ENCODE results near the gene CSH2. TPM values are rescaled to one million over a fixed set of nuclear protein-coding genes. Genes with fewer than 3 reads are reported as not detected.

Gene CSH2
- total and polyA plus RNA-seq, 2 of the 8 experiments (the other 6 are each of a cell fraction or from before 2014, with no cell fraction given), result 0.43 TPM; not detected in 1

DNA sequence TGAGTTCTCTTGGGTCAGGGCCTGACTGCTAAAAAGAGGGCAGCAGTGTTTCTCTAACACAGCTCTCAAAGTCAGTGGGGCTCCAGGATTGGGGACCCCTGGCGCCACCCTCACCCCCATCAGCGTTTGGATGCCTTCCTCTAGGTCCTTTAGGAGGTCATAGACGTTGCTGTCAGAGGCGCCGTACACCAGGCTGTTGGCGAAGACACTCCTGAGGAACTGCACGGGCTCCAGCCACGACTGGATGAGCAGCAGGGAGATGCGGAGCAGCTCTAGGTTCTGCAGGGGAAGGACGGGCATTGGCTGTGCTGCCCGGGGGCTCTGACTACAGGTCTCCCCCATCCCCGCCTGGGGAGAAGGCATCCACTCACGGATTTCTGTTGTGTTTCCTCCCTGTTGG is 44.2 kb upstream of the CSH2 start:
- peak overlapping the region; percentile 89; the same call in 1 of the 2 replicates for H2AFZ ChIP-seq (ENCODE audit: low read length)
- POLR2A ChIA-PET (ENCODE audit: partially characterized antibody), result interaction anchor here (0.8 to 1.6 kb wide), 7 partner anchors 9 to 108 kb away, joined by 3 to 6 read pairs (median 3); no protein-coding TSS in a partner anchor
- H3K4ac ChIP-seq (replicated peaks; ENCODE audit: insufficient read length, low read depth, low read length), result no peak overlapping the region
- H3K56ac ChIP-seq (replicated peaks; ENCODE audit: insufficient read length, low read depth, low read length), result no peak overlapping the region
- H3K9me3 ChIP-seq (ENCODE audit: insufficient read depth in 2 of 2, low read depth in 1 of 2, low read length in 1 of 2), result no peaks in the 10 kb centered on the region
- H4K20me1 ChIP-seq (replicated peaks in 1 of 2; ENCODE audit: control insufficient read depth in 1 of 2, insufficient read depth in 2 of 2, low read length in 2 of 2), result no peaks in the 10 kb centered on the region
- CTCF ChIA-PET (ENCODE audit: partially characterized antibody), result interaction anchor here (0.6 to 11.2 kb wide), 32 partner anchors 10 to 370 kb away, joined by 3 to 270 read pairs (median 12); partner anchors contain the start of genes CD79B, GH2 and ICAM2
- H4K8ac ChIP-seq (ENCODE audit: extremely low read depth, insufficient read depth, low read length), result no peak overlapping the region; the same call in 1 of the 2 replicates
- peak overlapping the region; percentile 75; the same call in 1 of the 2 replicates for H2BK12ac ChIP-seq (ENCODE audit: low read depth, low read length)
- H3K79me1 ChIP-seq (ENCODE audit: low read depth, low read length), result no peaks in the 10 kb centered on the region
- no peak overlapping the region for H3K14ac ChIP-seq (ENCODE audit: insufficient read length)
- no peak overlapping the region for H4K91ac ChIP-seq (replicated peaks; ENCODE audit: insufficient read length, low read length)
- no peaks in the 10 kb centered on the region; the same call in 1 of the 2 replicates for H3K23me2 ChIP-seq (ENCODE audit: low read depth, low read length)
- H2BK15ac ChIP-seq (ENCODE audit: low read length), result no peak overlapping the region
- H3K4me3 ChIP-seq (ENCODE audit: extremely low read depth in 1 of 4, insufficient read depth in 2 of 4, low read depth in 3 of 4, low read length in 4 of 4), result peak overlapping the region in 1 of 4 experiments; percentile 39; a peak in 1 of 8 replicates
- H3K4me2 ChIP-seq (ENCODE audit: insufficient read depth in 1 of 2, low read depth in 2 of 2, low read length in 2 of 2), result peak overlapping the region; percentile 42 to 58; a peak in 2 of 4 replicates
- no peak for FAIRE-seq
- no peak overlapping the region for H3K9ac ChIP-seq (replicated peaks in 1 of 4; ENCODE audit: extremely low read depth in 1 of 4, low read depth in 3 of 4, low read length in 3 of 4)
- H2BK5ac ChIP-seq (ENCODE audit: low read depth, low read length), result no peak overlapping the region
- H3K79me2 ChIP-seq (ENCODE audit: control insufficient read depth in 1 of 2, insufficient read depth in 2 of 2, low read length in 2 of 2), result no peaks in the 10 kb centered on the region
- H3K36me3 ChIP-seq (ENCODE audit: control insufficient read depth in 2 of 4, insufficient read depth in 4 of 4, low read length in 3 of 4), result no peaks in the 10 kb centered on the region
- no peak overlapping the region for H2AK5ac ChIP-seq (ENCODE audit: low read depth, low read length)
- H3K27me3 ChIP-seq (replicated peaks in 1 of 4; ENCODE audit: control insufficient read depth in 3 of 4, extremely low read depth in 1 of 4, insufficient read depth in 3 of 4, low read length in 3 of 4), result no peaks in the 10 kb centered on the region
- no peak overlapping the region for H4K5ac ChIP-seq (ENCODE audit: insufficient read length, low read depth, low read length)
- H3K18ac ChIP-seq (ENCODE audit: extremely low read depth, low read length), result no peak overlapping the region; the same call in 1 of the 2 replicates
- H2BK20ac ChIP-seq (ENCODE audit: low read length), result no peak overlapping the region
- no peak for DNase-seq (ENCODE audit: low read depth in 1 of 2, low spot score in 2 of 2)
- TF ChIP-seq, protein P1, sequence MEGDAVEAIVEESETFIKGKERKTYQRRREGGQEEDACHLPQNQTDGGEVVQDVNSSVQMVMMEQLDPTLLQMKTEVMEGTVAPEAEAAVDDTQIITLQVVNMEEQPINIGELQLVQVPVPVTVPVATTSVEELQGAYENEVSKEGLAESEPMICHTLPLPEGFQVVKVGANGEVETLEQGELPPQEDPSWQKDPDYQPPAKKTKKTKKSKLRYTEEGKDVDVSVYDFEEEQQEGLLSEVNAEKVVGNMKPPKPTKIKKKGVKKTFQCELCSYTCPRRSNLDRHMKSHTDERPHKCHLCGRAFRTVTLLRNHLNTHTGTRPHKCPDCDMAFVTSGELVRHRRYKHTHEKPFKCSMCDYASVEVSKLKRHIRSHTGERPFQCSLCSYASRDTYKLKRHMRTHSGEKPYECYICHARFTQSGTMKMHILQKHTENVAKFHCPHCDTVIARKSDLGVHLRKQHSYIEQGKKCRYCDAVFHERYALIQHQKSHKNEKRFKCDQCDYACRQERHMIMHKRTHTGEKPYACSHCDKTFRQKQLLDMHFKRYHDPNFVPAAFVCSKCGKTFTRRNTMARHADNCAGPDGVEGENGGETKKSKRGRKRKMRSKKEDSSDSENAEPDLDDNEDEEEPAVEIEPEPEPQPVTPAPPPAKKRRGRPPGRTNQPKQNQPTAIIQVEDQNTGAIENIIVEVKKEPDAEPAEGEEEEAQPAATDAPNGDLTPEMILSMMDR (IDR thresholded peaks at IDR 0.05; ENCODE audit: control extremely low read depth in 1 of 3, insufficient read depth in 1 of 3, low read depth in 1 of 3, low read length in 3 of 3), result no peak
- no peak for TF ChIP-seq SIN3A (conservative IDR thresholded peaks at IDR 0.05 in 1 of 2, IDR thresholded peaks at IDR 0.05 in 1 of 2; ENCODE audit: low read depth in 1 of 2, low read length in 2 of 2)
- TF ChIP-seq CBX5 (IDR thresholded peaks at IDR 0.05; ENCODE audit: low read depth, low read length), result no peak
- H3K23ac ChIP-seq (ENCODE audit: insufficient read length), result no peak overlapping the region
- WGBS, 2 experiments (ENCODE audit: extremely low coverage in 1 of 2, insufficient coverage in 1 of 2, insufficient read length in 1 of 2, insufficient replicate concordance in 2 of 2, low coverage in 1 of 2, low lambda C conversion rate in 2 of 2, missing lambda C conversion rate in 1 of 2), result 77% methylated on average over 13 of the region's 13 CpGs; no CpG with 5 or more reads in 1 of the 2 experiments
- H3K4me1 ChIP-seq (replicated peaks in 1 of 4; ENCODE audit: control insufficient read depth in 3 of 4, insufficient read depth in 4 of 4, low read length in 3 of 4), result peaks cover 0 to 5% (median under 1%) of the 10 kb centered on the region in 4 experiments; a peak in 3 of 7 replicates
- H3K27ac ChIP-seq (ENCODE audit: low read depth, low read length), result no peak overlapping the region
- no peak overlapping the region for H2BK120ac ChIP-seq (replicated peaks; ENCODE audit: low read depth, low read length)

Data from H1 (cell line).